HG02870 (cell line): ENCODE data around the gene TPH2.

Source experiments
- ATAC-seq: cut with Tn5 transposase; IDR thresholded peaks from one replicate; pipeline ENCODE4 v1.9.1; 2021; ENCODE audit warnings: mild to moderate bottlenecking, moderate library complexity; ENCODE audit not compliant: unreplicated experiment

The TPH2 gene

DNA sequence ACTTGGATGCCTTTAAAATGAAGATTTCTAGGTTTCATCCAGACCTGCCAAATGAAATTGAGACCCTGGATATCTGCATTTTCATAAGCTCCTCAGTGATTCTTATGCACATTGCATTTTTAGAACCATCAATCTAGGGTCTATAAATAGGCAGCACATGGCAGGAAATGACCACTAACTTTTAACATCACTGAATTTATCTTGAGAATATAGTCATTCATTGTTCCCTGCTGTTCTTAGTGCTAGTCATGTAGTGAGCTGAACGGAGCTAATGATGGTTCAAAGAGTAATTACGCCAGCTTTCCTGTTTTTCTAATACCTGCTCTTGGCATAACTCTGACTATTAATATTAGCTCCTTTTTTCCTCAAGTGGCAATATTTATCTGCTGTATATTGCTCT is 91.6 kb downstream of the TPH2 start:
- no peak for ATAC-seq

GRCh38 chr12:72031066-72031465 is 92.4 kb downstream of the TPH2 start:
- no peak for ATAC-seq

- no peak for ATAC-seq
Observed at GRCh38 chr12:72033991-72034390, 95.3 kb downstream of the TPH2 start.

GRCh38 chr12:72035625-72036024 is 97.0 kb downstream of the TPH2 start:
- ATAC-seq: no peak

DNA sequence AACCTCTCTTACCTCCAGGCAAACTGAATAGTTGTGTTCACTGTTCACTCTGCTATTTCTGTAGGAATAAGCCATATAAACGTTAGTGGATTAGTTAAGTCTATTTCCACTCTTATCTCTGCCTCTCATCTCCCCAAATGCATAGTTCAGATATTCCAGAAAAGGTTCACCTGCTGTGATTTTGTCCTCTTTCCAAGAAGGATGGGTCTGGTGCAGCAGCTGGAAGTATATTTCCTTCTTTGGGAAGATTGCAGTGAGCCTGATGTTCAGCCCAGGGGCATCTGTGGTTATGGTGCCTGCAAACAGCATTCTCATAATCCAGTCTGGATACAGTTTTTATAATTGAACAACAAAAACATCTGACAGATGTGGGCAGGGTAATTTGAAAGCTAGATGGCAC is 97.7 kb downstream of the TPH2 start:
- no peak for ATAC-seq

DNA sequence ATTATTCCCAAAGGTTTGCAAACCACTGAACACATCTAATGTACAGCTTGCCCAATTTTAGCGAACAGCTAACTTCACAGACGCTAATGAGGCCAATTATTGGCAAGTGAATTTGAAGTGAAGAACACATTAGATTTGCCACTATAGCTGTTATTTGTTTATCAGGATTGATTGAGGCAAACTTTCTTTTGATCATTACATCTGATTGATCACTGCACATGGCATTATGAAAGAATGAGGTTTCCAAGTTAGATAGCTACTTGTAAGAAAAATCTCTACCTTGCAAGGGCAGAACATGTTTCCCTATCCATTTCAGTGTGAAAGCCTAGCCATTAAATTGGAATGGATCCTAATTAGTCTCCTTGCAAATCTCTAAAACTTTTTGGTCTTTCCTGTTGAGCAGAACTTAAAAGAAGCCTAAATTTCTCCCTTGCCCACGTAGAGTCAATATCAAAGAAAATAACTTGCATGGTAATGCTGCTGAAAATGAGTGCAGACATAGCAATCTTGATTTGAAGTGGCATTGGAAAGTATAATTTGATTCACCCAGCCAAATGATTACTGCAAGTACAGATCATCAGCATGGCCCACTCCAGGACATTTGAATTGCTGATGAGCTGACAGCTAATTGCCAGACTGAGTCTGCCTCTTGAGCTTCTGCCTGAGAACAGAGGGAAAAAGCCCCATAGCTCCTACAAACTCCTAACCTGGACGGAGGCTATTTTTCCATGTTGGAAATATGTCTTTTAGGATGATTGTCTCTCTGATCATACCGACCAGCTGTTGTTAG is 98.6 kb downstream of the TPH2 start:
- ATAC-seq: no peak

GRCh38 chr12:72041811-72042210 is 103.2 kb downstream of the TPH2 start:
- ATAC-seq: no peak

DNA sequence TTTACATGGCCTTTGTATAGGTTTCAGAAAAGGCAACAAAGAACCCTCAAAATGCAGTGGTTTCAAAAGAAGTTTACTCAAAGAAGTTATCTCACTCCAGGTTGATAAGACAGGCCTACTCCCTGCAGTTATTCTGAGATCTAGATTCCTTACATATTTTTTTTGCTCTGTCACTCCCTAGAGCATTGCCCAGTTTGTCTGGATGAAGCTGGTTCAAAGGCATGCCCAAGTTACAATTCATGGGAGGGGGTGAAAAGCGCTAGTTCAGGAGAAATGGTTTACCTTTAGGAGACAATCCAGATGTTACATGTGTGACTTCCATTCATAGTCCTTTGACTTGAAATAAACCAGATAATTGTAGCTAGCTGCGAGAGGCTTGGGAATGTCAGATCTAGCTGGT is 115.0 kb downstream of the TPH2 start:
- no peak for ATAC-seq

- no peak for ATAC-seq
Observed at GRCh38 chr12:72054511-72054910, 115.9 kb downstream of the TPH2 start.

DNA sequence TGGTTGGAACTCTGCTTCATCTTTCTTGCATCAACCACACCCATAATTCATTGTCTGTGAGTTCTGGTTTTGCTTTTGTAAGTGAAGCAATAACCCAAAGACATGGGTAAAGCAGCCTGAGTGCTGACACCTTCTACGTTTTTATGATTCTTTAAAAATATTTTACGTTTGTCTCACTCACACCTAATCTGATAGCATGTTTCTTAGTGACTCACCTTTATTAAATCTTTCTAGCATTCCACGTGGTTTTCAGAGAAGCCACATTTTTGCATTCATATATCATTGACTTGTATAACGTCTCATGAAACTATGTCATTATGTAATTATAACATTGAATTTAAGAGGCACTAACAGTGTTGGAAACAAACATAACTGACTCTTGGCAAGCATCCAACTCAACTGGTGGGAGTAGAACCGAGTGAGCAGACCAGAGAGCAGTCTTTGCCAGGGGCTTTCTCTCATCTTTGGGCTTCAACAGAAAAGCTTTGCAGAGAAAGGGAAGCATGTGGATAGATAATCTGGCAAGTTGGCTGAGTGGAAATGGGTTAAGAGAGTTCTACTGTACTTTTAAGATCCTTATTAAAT is 118.8 kb downstream of the TPH2 start:
- no peak for ATAC-seq

GRCh38 chr12:72063073-72063472 is 124.4 kb downstream of the TPH2 start:
- ATAC-seq: no peak

DNA sequence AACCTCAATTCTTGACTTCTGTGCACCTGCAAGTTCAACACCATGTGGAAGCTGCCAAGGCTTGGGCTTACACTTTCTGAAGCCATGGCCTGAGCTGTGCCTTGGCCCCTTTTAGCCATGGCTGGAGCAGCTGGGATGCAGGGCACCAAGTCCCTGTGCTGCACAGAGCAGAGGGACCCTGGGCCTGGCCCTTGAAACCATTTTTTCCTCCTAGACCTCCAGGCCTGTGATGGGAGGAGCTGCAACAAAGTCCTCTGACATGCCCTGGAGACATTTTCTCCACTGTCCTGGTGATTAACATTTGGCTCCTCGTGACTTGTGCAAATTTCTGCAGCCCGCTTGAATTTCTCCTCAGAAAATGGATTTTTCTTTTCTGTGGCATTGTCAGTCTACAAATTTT is 132.4 kb downstream of the TPH2 start:
- no peak for ATAC-seq

GRCh38 chr12:72072592-72073212 is 134.1 kb downstream of the TPH2 start:
- no peak for ATAC-seq

DNA sequence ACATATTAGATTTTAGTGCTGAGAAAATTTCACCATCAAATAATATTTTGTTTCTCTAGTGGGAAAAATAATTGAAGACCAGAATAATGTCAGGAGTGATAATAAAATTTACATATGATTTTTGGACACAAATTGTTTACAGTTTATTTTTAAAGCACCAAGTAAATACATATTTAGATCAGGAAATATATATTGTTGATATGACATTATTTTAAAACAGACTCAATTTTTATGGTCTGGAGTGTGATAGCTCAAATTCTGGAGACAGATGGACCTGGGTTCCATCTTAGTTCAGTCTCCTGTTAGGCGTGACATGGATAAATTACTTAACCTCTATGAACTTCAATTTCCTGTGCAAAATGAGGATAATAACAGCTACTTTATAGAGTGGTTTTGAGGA is 135.4 kb downstream of the TPH2 start:
- no peak for ATAC-seq

GRCh38 chr12:72074956-72075355 is 136.3 kb downstream of the TPH2 start:
- no peak for ATAC-seq

DNA sequence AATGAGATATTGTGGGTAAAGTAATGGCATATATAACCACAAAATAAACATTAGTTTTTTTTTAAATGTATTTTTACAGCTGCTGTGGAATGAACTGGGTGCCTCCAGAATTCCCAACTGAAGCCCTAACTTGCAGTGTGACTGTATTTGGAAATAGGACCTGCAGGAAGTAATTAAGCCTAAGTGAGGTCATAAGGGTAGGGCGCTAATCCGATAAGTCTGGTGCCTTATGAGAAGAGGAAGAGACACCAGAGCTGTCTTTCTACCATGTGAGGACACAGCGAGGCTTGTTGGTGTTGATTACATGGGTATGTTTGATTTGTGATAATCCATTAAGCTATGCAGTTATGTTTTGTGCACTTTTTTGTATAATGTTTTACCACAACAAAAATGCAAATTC is 136.8 kb downstream of the TPH2 start:
- no peak for ATAC-seq

DNA sequence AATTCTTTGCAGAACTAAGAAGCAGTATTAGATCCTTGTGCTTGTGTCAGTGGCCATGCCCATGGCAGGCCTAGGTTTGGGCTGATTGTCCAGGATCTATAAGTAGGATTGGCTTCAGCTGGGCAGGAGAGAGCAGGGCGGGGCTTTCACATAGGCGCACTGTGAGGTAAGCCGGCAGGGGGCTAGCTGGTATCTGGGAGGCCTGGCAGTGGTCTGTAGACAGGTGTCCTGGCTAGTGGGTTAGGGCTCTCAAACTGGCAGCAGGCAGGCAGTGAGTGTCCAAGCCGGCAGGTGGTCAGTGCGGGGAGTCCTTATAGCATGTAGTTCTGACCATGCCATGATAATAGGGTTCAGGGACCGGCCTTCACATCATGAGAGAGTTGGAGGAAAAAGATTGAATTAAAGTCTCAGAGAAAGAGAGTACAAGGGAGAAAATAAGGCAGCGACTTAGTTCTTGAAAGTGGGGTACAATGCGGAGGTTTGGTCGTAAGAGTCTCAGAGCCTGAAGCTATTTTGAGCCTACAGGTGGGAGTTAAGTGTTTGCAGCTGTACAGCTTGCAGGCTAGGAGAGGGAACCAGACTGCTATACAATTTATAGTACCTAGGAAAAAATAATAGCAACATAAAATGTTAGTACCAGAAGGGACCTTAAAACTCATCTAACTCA is 137.4 kb downstream of the TPH2 start:
- no peak for ATAC-seq

DNA sequence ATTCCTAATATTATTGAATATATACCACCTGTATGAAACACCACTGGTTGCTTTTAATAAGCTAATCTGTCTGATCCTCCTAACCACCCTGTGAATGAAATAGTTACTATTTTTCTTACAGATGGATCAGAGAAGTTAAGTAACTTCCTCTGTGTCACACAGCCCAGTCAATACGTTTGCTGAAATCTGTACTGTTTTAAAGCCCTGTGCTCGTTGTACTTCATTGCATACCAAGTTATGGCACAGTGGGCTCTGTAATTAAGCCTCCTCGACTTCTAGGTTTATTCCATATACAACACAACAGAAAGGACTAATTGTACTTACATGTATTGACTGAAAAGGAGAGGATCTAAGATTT is 137.9 kb downstream of the TPH2 start:
- no peak for ATAC-seq

DNA sequence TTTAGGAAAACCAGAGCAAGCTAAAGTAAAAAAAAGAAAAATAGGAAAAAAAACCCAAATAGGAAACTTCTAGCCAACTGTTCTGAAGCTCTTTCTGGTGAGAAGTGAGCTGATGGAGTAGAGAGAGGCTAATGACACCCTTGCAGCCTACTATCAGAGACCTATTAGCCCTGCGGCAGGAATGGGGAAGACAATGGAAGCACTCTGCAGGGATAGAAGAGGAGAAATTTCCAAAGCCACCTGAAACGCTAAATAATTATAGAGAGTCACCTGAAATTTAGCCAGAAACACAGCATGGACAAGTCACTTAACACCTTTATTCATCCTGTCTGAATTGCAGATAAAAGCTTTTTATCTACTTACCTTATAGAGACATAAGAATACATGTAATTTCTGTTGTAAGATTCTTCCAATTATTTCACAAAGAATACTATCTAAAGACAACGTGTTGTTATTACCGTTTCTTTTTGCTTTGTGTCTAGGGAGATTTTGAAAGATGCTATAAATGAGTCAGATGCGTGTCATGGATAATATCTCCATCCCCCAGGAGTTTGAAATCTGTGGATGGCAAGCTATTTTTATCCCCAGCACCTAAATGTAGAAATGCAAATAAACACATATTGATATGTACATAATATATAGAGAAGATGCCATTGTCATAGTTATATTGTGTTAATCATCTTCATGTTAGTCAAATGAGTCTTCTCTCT is 138.6 kb downstream of the TPH2 start:
- no peak for ATAC-seq

DNA sequence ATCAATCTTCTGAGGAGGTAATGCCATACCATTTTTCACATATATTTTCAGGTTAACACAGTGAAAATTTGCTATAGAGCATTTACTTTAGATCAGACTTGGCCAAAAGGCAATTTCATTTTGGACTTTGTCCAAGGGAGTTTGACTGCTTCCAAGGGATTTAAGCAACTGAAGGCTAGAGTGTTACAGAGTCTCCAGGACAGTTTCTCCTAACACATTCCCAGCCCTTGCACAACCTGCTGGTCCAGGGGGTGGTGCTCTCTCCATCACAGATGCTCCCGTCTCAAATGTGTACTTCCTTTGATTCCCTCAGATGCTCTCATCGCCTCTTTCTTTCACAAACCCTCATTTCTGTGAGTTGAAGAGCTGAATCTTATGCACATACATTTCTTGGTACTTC is 143.1 kb downstream of the TPH2 start:
- ATAC-seq: no peak
